NCI-H345 treated with DMSO at 0.1 percent for 48 hours (cell line): ENCODE data around the gene CDC23.
"Not testable (repeated sequence)": the region's sequence is repeated elsewhere in the genome, so short reads cannot be mapped to it uniquely, and the experiment has no call there.

ENCODE experiments used
- DNase-seq: peaks from one replicate; lab custom pipeline; 2025; ENCODE audit not compliant: unreplicated experiment; lab: John Stamatoyannopoulos, UW

The CDC23 gene, protein sequence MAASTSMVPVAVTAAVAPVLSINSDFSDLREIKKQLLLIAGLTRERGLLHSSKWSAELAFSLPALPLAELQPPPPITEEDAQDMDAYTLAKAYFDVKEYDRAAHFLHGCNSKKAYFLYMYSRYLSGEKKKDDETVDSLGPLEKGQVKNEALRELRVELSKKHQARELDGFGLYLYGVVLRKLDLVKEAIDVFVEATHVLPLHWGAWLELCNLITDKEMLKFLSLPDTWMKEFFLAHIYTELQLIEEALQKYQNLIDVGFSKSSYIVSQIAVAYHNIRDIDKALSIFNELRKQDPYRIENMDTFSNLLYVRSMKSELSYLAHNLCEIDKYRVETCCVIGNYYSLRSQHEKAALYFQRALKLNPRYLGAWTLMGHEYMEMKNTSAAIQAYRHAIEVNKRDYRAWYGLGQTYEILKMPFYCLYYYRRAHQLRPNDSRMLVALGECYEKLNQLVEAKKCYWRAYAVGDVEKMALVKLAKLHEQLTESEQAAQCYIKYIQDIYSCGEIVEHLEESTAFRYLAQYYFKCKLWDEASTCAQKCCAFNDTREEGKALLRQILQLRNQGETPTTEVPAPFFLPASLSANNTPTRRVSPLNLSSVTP

GRCh38 chr5:138213161-138214029 lies at the start of gene CDC23:
TSS of gene CDC23 (minus strand) at chr5:138213323. CDS start at chr5:138213312, 11 bp downstream.
- peak; percentile 99 for DNase-seq

GRCh38 chr5:138258704-138259292 lies 45.7 kb upstream of the CDC23 start:
- DNase-seq, result no peak

DNA sequence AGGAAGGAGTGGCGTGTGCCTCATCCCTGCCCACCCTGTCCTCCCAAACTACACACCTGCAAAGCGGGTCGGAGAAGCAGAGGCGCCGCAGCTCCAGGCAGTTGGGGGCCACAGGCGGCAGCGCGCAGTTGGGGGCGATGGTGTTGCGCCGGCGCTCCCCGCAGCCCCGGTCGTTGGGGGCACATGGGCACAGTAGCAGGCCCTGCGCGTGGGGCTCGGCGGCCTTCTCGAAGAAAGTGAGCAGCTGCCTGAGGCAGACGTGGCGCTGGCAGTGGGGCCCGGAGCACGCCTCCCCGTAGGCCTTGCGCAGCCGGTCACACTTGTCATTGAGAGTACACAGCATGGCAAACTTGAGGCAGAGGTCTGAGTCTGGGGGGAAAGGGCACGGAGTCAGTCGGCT lies 44.5 kb upstream of the CDC23 start:
- no peak for DNase-seq

- no peak for DNase-seq
Observed at GRCh38 chr5:138252944-138253343, 39.8 kb upstream of the CDC23 start.

GRCh38 chr5:138247800-138248199 lies 34.7 kb upstream of the CDC23 start:
- DNase-seq, result not testable (repeated sequence)

DNA sequence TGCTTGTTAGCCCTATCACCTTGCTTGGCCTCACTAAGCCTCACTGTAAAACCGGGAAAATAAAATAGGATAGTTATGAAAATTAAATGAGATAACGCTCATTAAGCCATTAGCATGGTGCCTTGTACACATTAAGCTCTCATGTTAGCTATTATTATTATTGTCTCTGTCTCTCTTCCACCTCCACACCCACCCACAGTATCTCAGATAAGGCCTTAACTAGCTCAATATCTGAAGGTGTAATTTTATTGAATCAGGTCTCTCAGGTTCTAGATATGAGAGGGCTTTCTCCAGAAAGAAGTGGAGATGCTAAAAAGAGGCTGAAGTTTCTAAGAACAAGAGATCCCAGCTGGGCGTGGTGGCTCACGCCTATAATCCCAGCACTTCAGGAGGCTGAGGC lies 33.7 kb upstream of the CDC23 start:
- no peak for DNase-seq

- DNase-seq, result no peak
Observed at GRCh38 chr5:138246334-138246733, 33.2 kb upstream of the CDC23 start.

GRCh38 chr5:138245717-138246116 lies 32.6 kb upstream of the CDC23 start:
- no peak for DNase-seq

DNA sequence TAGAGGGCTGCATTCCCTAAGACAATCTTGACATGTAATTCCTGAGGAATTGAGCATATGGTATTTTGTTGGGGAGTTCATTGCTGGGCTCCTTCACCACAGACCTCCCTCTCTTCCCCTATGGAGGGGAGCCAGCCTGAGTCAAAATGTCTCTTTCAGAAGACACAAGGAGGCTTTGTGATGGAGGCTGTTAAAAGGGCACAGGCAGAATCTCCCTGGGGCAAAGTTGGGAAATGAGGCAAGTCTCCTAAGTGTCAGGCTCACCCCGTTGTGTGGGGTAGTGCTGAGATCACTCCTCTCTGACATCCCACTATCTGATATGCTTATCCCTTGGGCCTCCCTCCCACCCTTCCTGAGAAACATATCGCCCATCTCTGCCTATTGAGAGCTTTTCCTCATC lies 30.7 kb upstream of the CDC23 start:
- no peak for DNase-seq

DNA sequence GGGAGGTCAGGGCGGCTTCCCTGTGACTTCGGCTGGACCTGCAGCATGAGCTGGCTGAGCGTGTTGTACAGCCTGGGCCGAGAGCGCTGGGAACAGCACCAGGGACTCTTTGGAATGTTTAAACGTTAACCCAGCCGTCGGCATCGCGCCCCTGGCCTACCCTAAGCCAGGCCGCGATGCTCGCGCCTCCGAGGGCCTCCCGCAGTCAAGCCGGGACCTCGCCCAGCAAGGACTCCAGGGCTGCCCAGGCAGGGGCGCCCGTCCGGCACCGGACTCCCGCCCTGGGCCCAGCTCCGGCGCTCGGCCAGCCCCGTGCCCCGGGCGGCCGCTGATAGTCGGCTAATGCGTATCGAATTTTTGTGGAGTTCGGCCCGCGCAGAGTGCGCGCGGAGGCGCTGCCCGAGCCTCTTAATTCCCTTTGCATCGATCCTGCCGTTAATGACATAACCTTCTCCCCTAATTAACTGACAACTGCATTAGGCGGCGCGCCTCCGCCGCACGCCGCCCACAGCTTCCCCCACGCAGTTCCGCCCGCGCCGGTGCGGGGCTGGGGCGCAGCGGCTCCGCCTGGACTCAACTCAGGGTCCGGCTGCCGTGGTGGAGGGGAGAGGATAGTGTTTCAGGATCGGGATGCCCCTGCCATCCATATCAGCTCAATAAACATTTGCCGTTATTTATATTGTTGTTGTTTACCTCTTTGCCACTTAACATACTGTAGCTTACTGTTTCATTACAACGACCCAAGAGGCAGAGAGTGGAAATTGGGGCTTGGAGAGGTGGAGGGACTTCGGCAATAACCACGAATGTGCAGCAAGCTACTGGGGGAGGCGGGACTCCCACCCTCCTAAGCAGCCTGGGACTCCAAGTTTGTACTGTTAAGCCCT lies 28.8 kb upstream of the CDC23 start:
- DNase-seq, result no peak

GRCh38 chr5:138240650-138241385 lies 27.7 kb upstream of the CDC23 start:
- DNase-seq, result no peak

DNA sequence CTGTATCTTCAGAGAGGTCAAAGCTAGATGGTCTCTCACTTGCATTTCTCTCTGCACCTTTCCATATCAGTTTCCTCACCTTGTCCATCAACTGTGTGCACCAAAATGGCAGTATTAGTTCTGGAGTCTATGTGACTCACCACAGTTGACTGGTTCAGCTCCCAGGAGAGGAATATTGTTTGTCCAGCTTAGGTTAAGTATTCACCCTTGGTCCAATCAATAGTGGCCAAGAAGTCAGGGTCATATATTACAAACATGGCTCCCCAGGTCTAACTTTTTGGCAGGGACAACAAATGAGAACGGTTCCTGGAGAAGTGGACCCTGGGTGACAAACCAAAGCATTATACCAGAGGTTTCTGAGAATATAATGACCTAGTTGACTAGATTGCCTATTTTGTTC lies 24.9 kb upstream of the CDC23 start:
- DNase-seq, result no peak

DNA sequence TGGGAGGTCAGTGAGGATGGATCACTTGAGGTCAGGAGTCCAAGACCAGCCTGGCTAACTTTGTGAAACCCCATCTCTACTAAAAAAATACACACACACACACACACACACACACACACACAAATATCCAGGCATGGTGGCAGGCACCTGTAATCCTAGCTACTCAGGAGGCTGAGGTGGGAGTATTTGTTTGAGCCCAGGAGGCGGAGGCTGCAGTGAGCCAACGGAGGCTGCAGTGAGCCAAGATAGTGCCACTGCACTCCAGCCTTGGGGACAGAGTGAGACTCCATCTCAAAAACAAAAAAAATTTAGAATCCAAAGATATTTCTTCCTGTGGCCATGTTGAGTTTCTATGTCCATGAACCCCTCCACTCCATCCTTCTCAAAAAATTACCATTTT lies 21.5 kb upstream of the CDC23 start:
- DNase-seq, result no peak

DNA sequence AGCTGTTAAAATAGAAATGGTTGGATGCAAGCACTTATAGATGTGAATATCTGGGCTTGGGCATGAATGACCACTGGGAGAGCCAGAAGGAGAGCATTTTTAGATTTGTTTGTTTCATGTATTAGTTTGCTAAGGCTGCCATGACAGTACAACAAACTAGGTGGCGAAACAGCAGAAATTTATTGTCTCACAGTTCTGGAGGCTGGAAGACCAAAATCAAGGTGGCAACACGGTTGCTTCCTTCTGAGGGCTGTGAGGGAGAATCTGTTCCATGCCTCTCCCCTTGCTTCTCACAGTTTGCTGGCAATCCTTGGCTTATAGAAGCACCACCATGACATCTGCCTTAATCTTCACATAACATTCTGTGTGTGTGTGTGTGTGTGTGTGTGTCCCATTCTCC lies 20.2 kb upstream of the CDC23 start:
- no peak for DNase-seq

DNA sequence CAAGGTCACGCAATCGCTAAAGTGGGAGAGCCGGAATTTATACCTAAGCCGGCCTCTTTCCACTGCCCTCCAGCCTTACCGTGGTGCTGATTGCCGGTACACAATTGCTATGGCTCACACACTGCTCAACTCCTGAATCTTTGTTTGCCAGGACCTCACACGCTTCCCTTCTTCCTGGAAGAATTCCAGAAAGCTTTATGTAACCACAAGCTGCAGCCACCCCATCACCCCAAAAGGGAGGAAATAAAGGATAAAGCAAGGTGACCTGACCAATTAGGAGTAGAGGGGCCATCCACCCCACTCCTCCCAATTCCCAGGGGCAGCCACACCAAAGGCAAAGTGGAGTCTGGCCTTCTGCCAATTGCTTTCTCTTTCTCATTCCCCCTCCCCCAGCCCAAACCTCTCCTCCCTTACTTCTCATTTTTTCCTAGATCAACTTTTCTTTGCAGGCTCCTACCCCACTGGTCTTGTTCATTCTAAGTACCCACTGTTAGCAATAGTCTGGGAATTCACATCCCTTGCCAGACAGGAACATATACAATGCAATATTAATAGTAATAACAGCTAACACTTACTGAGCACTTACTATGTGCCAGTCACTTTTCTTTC lies 18.0 kb upstream of the CDC23 start:
- peak; percentile 51 for DNase-seq

DNA sequence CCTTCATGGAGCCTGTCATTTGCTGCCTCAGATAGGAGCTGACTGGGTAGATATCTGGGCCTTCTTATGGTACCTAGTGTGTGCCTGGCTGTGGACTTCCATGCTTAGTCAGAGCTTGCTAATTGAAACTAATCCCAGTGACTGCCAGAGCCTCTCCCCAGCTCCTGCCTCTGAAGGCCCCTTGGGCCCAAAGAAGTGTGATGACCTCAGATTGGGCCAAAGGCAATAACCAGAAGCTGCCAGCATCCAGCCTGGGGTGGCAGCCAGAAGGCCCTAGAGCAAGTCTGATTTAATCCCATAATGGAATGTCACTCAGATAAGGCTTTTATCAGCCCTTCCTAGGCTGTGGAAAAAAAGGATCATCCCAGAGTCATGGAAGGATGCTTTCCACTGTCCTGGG lies 17.1 kb upstream of the CDC23 start:
- no peak for DNase-seq

DNA sequence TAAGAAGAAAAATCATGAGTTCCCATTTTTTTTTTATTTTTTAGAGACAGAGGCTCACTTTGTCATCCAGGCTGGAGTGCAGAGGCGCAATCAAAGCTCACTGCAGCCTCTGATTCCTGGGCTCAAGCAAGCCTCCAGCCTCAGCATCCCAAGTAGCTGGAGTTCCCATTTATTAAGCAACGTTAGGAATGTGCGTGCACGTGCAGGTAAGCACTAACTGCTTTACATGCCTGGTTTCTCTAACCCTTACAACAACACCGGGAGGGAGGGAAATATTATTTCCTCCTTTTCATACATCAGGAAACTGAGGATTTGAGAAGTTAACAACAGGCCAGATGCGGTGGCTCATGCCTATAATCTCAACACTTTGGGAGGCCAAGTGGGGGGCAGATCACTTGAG lies 16.3 kb upstream of the CDC23 start:
- DNase-seq, result no peak

DNA sequence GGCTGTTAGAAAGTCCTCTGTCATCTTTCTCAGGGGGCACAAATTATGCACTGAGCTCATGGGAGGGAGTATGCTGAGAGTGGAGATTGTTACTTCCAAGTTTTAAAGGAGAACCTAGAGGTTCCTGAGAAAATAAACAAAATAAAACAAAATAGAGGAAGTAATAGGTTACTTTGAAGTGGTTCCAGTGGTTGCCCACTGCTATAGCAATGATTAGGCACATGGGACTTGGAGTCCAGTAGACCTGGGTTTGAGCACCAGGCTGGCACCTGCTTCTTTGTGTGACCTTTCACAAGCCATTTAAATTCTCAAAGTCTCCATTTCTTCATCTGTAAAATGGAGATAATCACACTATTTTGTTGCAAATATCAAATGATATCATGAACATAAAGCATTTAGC lies 13.8 kb upstream of the CDC23 start:
- no peak for DNase-seq

DNA sequence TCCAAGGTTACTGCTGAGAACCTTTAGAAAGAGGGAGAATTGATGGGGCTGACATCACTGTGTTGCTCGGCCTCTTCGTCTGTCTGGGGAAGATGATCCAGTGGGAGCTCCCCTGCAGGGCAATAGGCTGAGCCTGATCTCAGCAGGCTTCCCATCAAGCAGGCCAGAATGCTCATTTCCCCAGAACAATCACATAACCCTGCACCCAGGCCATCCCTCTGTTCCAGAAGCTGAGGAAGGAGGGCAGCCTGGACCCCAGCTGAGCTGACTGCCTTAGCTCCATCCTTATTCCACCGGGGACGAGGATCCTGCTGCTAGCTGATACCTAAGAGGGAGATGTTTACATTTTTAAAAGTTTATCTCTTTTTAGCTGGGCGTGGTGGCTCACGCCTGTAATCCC lies 11.6 kb upstream of the CDC23 start:
- no peak for DNase-seq
